ENCODE data around the gene SPATA18.

SPATA18 gene

DNA sequence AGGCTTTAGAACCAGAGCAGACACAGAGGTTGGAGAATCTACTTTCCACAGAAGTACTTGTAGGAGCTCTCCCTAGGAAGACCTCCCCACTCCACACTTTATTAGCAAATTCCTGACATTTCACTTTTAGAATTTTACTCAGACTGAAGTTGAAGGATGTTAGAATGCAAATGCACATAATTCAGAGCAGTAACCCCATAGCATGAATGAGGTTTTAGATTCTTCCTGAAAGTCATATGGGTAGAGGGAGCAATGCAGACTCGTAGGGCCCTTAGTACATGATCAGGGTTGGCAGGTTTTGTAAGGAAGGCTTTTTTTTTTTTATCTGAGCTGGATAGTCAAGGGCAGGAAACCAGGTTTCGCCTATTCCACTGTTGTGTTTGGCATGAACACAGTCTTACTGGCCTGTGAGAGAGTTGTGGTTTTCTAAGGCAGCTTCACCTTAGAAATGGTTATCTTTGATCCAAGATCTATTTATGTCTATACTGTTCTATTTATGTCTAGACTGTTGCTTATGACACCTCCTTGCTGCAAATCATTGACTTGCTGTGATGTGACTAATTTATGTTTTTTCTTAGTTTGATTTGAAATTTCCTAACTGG, 48.9 kb downstream of the SPATA18 start:
- Histone ChIP-seq H3K36me3 (ENCODE audit: insufficient read depth, low read length) (no peaks in the 10 kb centered on the region), H3K4me2 (ENCODE audit: low read depth, low read length, poor library complexity, severe bottlenecking) (no peak overlapping the region), H3K9me3 (ENCODE audit: insufficient read depth, low read depth, low read length) (no peaks in the 10 kb centered on the region), H2AFZ (ENCODE audit: low read length) (no peak overlapping the region), H3K4me3 (ENCODE audit: low read length, poor library complexity, severe bottlenecking) (no peak overlapping the region), H3K9me2 (replicated peaks; ENCODE audit: low read depth, low read length) (no peaks in the 10 kb centered on the region), H4K20me1 (ENCODE audit: insufficient read depth, low read length, poor library complexity, severe bottlenecking) (no peaks in the 10 kb centered on the region), H3K79me2 (ENCODE audit: insufficient read depth, low read length) (no peaks in the 10 kb centered on the region), H3K4me1 (ENCODE audit: insufficient read depth, low read length, poor library complexity, severe bottlenecking) (no peaks in the 10 kb centered on the region), H3K27me3 (ENCODE audit: insufficient read depth, low read length, poor library complexity, severe bottlenecking) (no peaks in the 10 kb centered on the region), H3F3A (ENCODE audit: low read depth) (no peaks in the 10 kb centered on the region), H3K9ac (ENCODE audit: low read depth, low read length, poor library complexity, severe bottlenecking) (no peak overlapping the region)
- no peak for TF ChIP-seq EZH2phosphoT487 (IDR thresholded peaks at IDR 0.05; ENCODE audit: borderline replicate concordance)
- TF ChIP-seq, protein P1, sequence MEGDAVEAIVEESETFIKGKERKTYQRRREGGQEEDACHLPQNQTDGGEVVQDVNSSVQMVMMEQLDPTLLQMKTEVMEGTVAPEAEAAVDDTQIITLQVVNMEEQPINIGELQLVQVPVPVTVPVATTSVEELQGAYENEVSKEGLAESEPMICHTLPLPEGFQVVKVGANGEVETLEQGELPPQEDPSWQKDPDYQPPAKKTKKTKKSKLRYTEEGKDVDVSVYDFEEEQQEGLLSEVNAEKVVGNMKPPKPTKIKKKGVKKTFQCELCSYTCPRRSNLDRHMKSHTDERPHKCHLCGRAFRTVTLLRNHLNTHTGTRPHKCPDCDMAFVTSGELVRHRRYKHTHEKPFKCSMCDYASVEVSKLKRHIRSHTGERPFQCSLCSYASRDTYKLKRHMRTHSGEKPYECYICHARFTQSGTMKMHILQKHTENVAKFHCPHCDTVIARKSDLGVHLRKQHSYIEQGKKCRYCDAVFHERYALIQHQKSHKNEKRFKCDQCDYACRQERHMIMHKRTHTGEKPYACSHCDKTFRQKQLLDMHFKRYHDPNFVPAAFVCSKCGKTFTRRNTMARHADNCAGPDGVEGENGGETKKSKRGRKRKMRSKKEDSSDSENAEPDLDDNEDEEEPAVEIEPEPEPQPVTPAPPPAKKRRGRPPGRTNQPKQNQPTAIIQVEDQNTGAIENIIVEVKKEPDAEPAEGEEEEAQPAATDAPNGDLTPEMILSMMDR (conservative IDR thresholded peaks at IDR 0.05; ENCODE audit: low read length): no peak

DNA sequence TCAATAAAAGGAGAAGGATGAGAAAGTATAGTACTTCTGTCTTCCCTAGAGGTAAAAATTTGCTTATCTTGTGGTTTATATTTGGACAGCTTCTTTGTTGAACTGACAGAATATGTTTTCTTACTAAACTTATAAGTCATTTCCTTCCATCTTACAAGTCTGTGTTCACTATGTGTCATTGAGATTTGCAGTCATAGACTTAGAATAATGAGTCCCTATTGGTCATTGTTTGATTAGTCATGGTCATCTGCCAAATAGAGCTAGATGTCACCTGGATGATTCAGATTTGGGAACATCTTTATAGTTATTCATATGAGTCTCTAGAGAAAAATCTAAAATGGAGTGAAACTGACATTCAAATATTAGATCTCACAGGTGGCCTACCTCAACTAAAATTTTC, 51.5 kb downstream of the SPATA18 start:
- TF ChIP-seq EZH2phosphoT487 (IDR thresholded peaks at IDR 0.05; ENCODE audit: borderline replicate concordance): no peak
- TF ChIP-seq, protein P1 (conservative IDR thresholded peaks at IDR 0.05; ENCODE audit: low read length): no peak
- H3F3A ChIP-seq (ENCODE audit: low read depth): no peaks in the 10 kb centered on the region
- H3K9me3 ChIP-seq (ENCODE audit: insufficient read depth, low read depth, low read length): no peaks in the 10 kb centered on the region
- H3K9me2 ChIP-seq (replicated peaks; ENCODE audit: low read depth, low read length): no peaks in the 10 kb centered on the region
- no peak overlapping the region for H3K9ac ChIP-seq (ENCODE audit: low read depth, low read length, poor library complexity, severe bottlenecking)
- no peaks in the 10 kb centered on the region for H3K4me1 ChIP-seq (ENCODE audit: insufficient read depth, low read length, poor library complexity, severe bottlenecking)
- H3K36me3 ChIP-seq (ENCODE audit: insufficient read depth, low read length): no peaks in the 10 kb centered on the region
- H3K27me3 ChIP-seq (ENCODE audit: insufficient read depth, low read length, poor library complexity, severe bottlenecking): no peaks in the 10 kb centered on the region
- H4K20me1 ChIP-seq (ENCODE audit: insufficient read depth, low read length, poor library complexity, severe bottlenecking): no peaks in the 10 kb centered on the region
- H3K4me2 ChIP-seq (ENCODE audit: low read depth, low read length, poor library complexity, severe bottlenecking): no peak overlapping the region
- H3K4me3 ChIP-seq (ENCODE audit: low read length, poor library complexity, severe bottlenecking): no peak overlapping the region
- H3K79me2 ChIP-seq (ENCODE audit: insufficient read depth, low read length): no peaks in the 10 kb centered on the region
- no peak overlapping the region for H2AFZ ChIP-seq (ENCODE audit: low read length)

DNA sequence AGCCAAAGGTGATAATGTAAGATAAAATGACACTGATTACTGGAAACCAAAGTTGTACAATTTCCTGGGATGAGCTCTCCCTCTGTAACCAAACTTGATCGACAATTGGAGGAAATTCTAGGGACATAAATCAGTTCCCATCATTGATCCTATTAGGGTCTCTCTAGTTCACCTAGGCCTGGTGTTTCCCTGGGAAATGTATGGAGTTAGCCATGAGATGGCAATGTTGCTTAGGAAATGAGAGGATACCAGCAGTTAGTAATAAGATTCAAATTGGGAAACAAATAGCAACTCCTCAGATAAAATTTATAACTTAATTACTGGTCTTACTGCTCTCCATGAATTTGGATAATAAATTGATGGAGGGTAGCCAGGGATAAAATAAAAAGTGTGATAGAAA, 52.2 kb downstream of the SPATA18 start:
- Histone ChIP-seq H3F3A (ENCODE audit: low read depth) (no peaks in the 10 kb centered on the region), H3K79me2 (ENCODE audit: insufficient read depth, low read length) (no peaks in the 10 kb centered on the region), H3K9me2 (replicated peaks; ENCODE audit: low read depth, low read length) (no peaks in the 10 kb centered on the region), H2AFZ (ENCODE audit: low read length) (no peak overlapping the region), H3K27me3 (ENCODE audit: insufficient read depth, low read length, poor library complexity, severe bottlenecking) (no peaks in the 10 kb centered on the region), H3K4me2 (ENCODE audit: low read depth, low read length, poor library complexity, severe bottlenecking) (no peak overlapping the region), H4K20me1 (ENCODE audit: insufficient read depth, low read length, poor library complexity, severe bottlenecking) (no peaks in the 10 kb centered on the region), H3K9ac (ENCODE audit: low read depth, low read length, poor library complexity, severe bottlenecking) (no peak overlapping the region), H3K9me3 (ENCODE audit: insufficient read depth, low read depth, low read length) (no peaks in the 10 kb centered on the region), H3K4me3 (ENCODE audit: low read length, poor library complexity, severe bottlenecking) (no peak overlapping the region), H3K36me3 (ENCODE audit: insufficient read depth, low read length) (no peaks in the 10 kb centered on the region), H3K4me1 (ENCODE audit: insufficient read depth, low read length, poor library complexity, severe bottlenecking) (no peaks in the 10 kb centered on the region)
- TF ChIP-seq, protein P1 (conservative IDR thresholded peaks at IDR 0.05; ENCODE audit: low read length): peak; percentile 16; the same call in 1 of the 2 replicates
- TF ChIP-seq EZH2phosphoT487 (IDR thresholded peaks at IDR 0.05; ENCODE audit: borderline replicate concordance): no peak
